HepG2 (cell line): Measurements from ENCODE around the gene OR4C6. TPM values are rescaled to one million over a fixed set of nuclear protein-coding genes. Genes with fewer than 3 reads are reported as not detected.

ENCODE experiments used
- ATAC-seq: fragments of 200-7000 bp; cut with Tn5 transposase; 3 replicates; pipeline ENCODE4 v1.9.1; 2020; ENCODE audit warnings: mild to moderate bottlenecking, moderate library complexity
- BruUV-seq: library from RNA; stranded (reverse); fragments of 400-500 nt; replicated peaks from 2 replicates; lab custom pipeline; 2021; lab: Mats Ljungman, UMichigan
- CTCF ChIA-PET: fragments of 300-600 bp; formaldehyde crosslinking; extraction: SDS; loops from one replicate; lab custom pipeline; 2021; ENCODE audit warnings: low total read pairs, inconsistent platforms, low intra/inter-chr PET ratio; lab: Yijun Ruan, JAX
- POLR2A ChIA-PET: fragments of 350-600 bp; sonication (Branson Sonifier 250); formaldehyde crosslinking; loops from one replicate; lab custom pipeline; 2020; ENCODE audit warnings: antibody characterized with exemption, inconsistent platforms; lab: Yijun Ruan, JAX
- DNase-seq: peaks from one replicate; pipeline ENCODE4 v3.0.0-alpha.2; 2015; ENCODE audit warnings: low spot score
- FAIRE-seq: peaks from 3 replicates; lab custom pipeline; 2011; peaks lifted over from hg19 to GRCh38; lab: Jason Lieb, UNC
- H2AFZ ChIP-seq: one replicate; pipeline ENCODE4 v1.6.1; 2011; ENCODE audit warnings: low read length, inconsistent platforms
- H3K27ac ChIP-seq: fragments of 300-600 bp; 3 replicates; pipeline ENCODE4 v1.8.0; 2011; ENCODE audit warnings: mixed run types, mild to moderate bottlenecking, mixed read lengths, low read length, inconsistent platforms; ENCODE audit not compliant: insufficient read depth; ENCODE audit errors: extremely low read length
- H3K27me3 ChIP-seq, 2 experiments: fragments of 200-600 bp in 1 of 2; 2 replicates in 1 of 2; 3 replicates in 1 of 2; pipeline versions ENCODE4 v1.6.0 to v1.8.0; 2011; ENCODE audit warnings: low read length in 2 of 2, mild to moderate bottlenecking in 2 of 2, moderate library complexity in 2 of 2, inconsistent platforms in 1 of 2; ENCODE audit not compliant: insufficient read depth in 2 of 2, control insufficient read depth in 1 of 2
- H3K36me3 ChIP-seq, 2 experiments: fragments of 200-600 bp in 1 of 2; replicated peaks in 1 of 2; 2 replicates in 1 of 2; 3 replicates in 1 of 2; pipeline versions ENCODE4 v1.5.1 to v1.8.0; 2011; ENCODE audit warnings: low read length in 2 of 2, inconsistent platforms in 1 of 2; ENCODE audit not compliant: insufficient read depth in 2 of 2, control insufficient read depth in 1 of 2
- H3K4me1 ChIP-seq: 2 replicates; pipeline ENCODE4 v1.5.1; 2012; ENCODE audit warnings: low read length, inconsistent platforms; ENCODE audit not compliant: insufficient read depth
- H3K4me2 ChIP-seq: 2 replicates; pipeline ENCODE4 v1.6.0; 2011; ENCODE audit warnings: low read depth, low read length, inconsistent platforms
- H3K4me3 ChIP-seq, 3 experiments: fragments of 200-600 bp in 1 of 3; sonication (generic), shearing (Covaris generic) in 1 of 3; replicated peaks in 1 of 3; 2 replicates each; pipeline ENCODE4 v1.5.1; 2011 to 2016; ENCODE audit warnings: low read length in 3 of 3, inconsistent platforms in 2 of 3, low read depth in 2 of 3, mild to moderate bottlenecking in 2 of 3, control low read depth in 1 of 3, mixed read lengths in 1 of 3; ENCODE audit not compliant: insufficient read depth in 1 of 3
- H3K79me2 ChIP-seq: one replicate; pipeline ENCODE4 v1.6.1; 2011; ENCODE audit warnings: low read length, inconsistent platforms; ENCODE audit not compliant: insufficient read depth
- H3K9ac ChIP-seq: 2 replicates; pipeline ENCODE4 v1.6.0; 2011; ENCODE audit warnings: mild to moderate bottlenecking, low read depth, low read length, inconsistent platforms; ENCODE audit not compliant: insufficient read depth
- H3K9me3 ChIP-seq: 2 replicates; pipeline ENCODE4 v1.5.1; 2012; ENCODE audit warnings: mild to moderate bottlenecking, low read length
- H4K20me1 ChIP-seq: 2 replicates; pipeline ENCODE4 v1.6.0; 2011; ENCODE audit warnings: inconsistent platforms, mild to moderate bottlenecking, low read length, moderate library complexity; ENCODE audit not compliant: insufficient read depth
- CAMTA2 ChIP-seq: sonication (generic); formaldehyde crosslinking; IDR thresholded peaks from 2 replicates; pipeline ENCODE4 v1.4.0; 2020; ENCODE audit warnings: mild to moderate bottlenecking, missing genetic modification reagents, borderline replicate concordance
- CEBPG ChIP-seq: IDR thresholded peaks from 2 replicates; pipeline ENCODE4 v1.6.1; 2016
- FOXM1 ChIP-seq: sonication (generic); formaldehyde crosslinking; IDR thresholded peaks from 2 replicates; pipeline ENCODE4 v1.5.0; 2020; ENCODE audit warnings: missing genetic modification reagents
- GATAD2A ChIP-seq: IDR thresholded peaks from 2 replicates; pipeline ENCODE4 v1.6.1; 2016
- NCOR1 ChIP-seq: fragments of 200-600 bp; sonication (generic); IDR thresholded peaks from 2 replicates; pipeline ENCODE4 v1.7.0; 2017; ENCODE audit warnings: antibody characterized with exemption, low read length, borderline replicate concordance
- PRMT3 ChIP-seq: sonication (generic); formaldehyde crosslinking; IDR thresholded peaks from 2 replicates; pipeline ENCODE4 v1.8.1; 2022; ENCODE audit warnings: low read depth, mild to moderate bottlenecking, moderate library complexity, missing genetic modification reagents, borderline replicate concordance
- SNRNP70 ChIP-seq: fragments of 200-400 bp; formaldehyde crosslinking; IDR thresholded peaks from 2 replicates; pipeline ENCODE4 v1.6.1; 2017; ENCODE audit warnings: mild to moderate bottlenecking, low read depth, low read length, moderate library complexity
- XRCC5 ChIP-seq: fragments of 200-400 bp; formaldehyde crosslinking; optimal IDR thresholded peaks from 2 replicates; pipeline ENCODE3; 2017; ENCODE audit warnings: mild to moderate bottlenecking, low read length
- ZFP82 ChIP-seq: sonication (generic); formaldehyde crosslinking; IDR thresholded peaks from 2 replicates; pipeline ENCODE4 v1.5.1; 2020; ENCODE audit warnings: mild to moderate bottlenecking, missing genetic modification reagents, borderline replicate concordance
- ZNF543 ChIP-seq: sonication (generic); formaldehyde crosslinking; IDR thresholded peaks from 2 replicates; pipeline ENCODE4 v1.4.0; 2020; ENCODE audit warnings: mild to moderate bottlenecking, missing genetic modification reagents
- ZNF7 ChIP-seq: IDR thresholded peaks from 2 replicates; pipeline ENCODE4 v1.6.1; 2016; ENCODE audit warnings: missing biosample characterization, missing genetic modification reagents
- WGBS: methylation state at CpG from one replicate; pipeline ENCODE4 v1.1.6; 2017; ENCODE audit warnings: low lambda C conversion rate; 5-methylcytosine and 5-hydroxymethylcytosine counted together
- in situ Hi-C: cut with HindIII; loops from 2 replicates; pipeline ENCODE4 v1.10.0; 2017; ENCODE audit warnings: low pct_unique_long_range_greater_than_20kb; ENCODE audit not compliant: extremely low pct_ligation_motif_present
- intact Hi-C: fragments of 100-400 bp; cut with micrococcal nuclease; formaldehyde crosslinking; loops from one replicate; pipeline ENCODE4 v1.10.0; 2022; ENCODE audit not compliant: unreplicated experiment
- polyA plus RNA-seq, 8 experiments: library from polyadenylated mRNA; depleted of rRNA in 3 of 8; stranded (reverse) in 7 of 8; unstranded in 1 of 8; fragments of >200 nt; fragmentation: Illumina TruSeq in 4 of 8; extraction: Trizol in 4 of 8; gene quantifications; 2 replicates each; pipeline versions ENCODE4 v1.2.1 to v1.2.3, GENCODE V29; 2011 to 2016; ENCODE audit warnings: low read depth in 4 of 8, missing spikeins in 1 of 8, mixed read lengths in 1 of 8; ENCODE audit not compliant: insufficient read depth in 1 of 8
- total RNA-seq, 5 experiments: library from RNA; depleted of rRNA; stranded (reverse); fragments of >200 nt; fragmentation: Illumina TruSeq; extraction: Trizol; gene quantifications; 2 replicates each; pipeline ENCODE4 v1.2.3, GENCODE V29; 2016; ENCODE audit warnings: low read depth in 1 of 5
- TF ChIP-seq, protein P1 (sequence below): IDR thresholded peaks from 2 replicates; pipeline ENCODE4 v1.6.1; 2016; ENCODE audit warnings: low read depth, control low read depth
- TF ChIP-seq, protein P2 (sequence below): sonication (generic); formaldehyde crosslinking; IDR thresholded peaks from 2 replicates; pipeline ENCODE4 v1.4.0; 2020; ENCODE audit warnings: missing genetic modification reagents, mild to moderate bottlenecking, borderline replicate concordance
- TF ChIP-seq, protein P3 (sequence below): sonication (generic); formaldehyde crosslinking; IDR thresholded peaks from 2 replicates; pipeline ENCODE4 v1.4.0; 2020; ENCODE audit warnings: low read depth, missing genetic modification reagents

The OR4C6 gene
- total and polyA plus RNA-seq, 2 of the 13 experiments (the other 11 are each of a cell fraction or from before 2014, with no cell fraction given), result not detected

DNA sequence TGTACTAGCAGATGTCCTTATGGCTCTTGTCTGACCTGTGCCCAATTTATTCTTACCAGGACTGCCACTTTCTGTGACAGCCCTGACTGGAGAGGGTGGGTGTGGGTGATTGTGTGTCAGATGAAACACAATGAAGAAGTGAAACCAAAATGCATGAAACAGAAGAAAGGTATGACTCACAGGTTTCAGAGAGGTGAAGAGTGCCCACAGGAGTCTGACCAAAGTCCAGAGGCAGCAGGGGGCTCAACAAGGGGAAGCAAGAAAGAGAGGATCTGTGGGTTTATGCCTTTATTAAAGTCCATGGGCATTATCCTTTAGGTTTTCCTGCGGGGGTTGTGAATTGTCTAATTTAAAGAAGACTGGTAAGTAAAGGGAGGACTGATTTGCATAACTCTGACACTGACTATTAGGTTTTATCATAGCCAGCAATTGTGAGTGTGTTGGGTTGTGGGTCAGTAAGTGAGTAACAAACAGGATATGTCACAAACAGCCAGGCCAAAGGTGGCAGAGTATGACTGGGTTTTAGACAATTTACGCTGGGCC is 3.9 kb upstream of the OR4C6 start:
- Histone ChIP-seq H3K4me1 (no peaks in the 10 kb centered on the region), H3K4me2 (no peak overlapping the region), H3K79me2 (no peaks in the 10 kb centered on the region), H4K20me1 (no peaks in the 10 kb centered on the region), H3K9me3 (peaks cover 21% of the 10 kb centered on the region), H3K36me3 (no peaks in the 10 kb centered on the region), H3K4me3 (no peak overlapping the region), H2AFZ (no peak overlapping the region), H3K27me3 (no peaks in the 10 kb centered on the region), H3K27ac (no peak overlapping the region), H3K9ac (no peak overlapping the region)
- FAIRE-seq (no peak), ATAC-seq (no peak), DNase-seq (no peak)
- in situ Hi-C loops, result no loop called here
- ChIA-PET POLR2A (no interaction called here), CTCF (no interaction called here)
- WGBS, result 0% methylated on average over 2 of the region's 2 CpGs
- BruUV-seq, result no TSS peak
- TF ChIP-seq CAMTA2 (CRISPR knock-in tag) (no peak), FOXM1 (CRISPR knock-in tag) (no peak), XRCC5 (no peak), NCOR1 (no peak), ZFP82 (no peak), ZNF543 (CRISPR knock-in tag) (no peak)
- TF ChIP-seq, protein P1, sequence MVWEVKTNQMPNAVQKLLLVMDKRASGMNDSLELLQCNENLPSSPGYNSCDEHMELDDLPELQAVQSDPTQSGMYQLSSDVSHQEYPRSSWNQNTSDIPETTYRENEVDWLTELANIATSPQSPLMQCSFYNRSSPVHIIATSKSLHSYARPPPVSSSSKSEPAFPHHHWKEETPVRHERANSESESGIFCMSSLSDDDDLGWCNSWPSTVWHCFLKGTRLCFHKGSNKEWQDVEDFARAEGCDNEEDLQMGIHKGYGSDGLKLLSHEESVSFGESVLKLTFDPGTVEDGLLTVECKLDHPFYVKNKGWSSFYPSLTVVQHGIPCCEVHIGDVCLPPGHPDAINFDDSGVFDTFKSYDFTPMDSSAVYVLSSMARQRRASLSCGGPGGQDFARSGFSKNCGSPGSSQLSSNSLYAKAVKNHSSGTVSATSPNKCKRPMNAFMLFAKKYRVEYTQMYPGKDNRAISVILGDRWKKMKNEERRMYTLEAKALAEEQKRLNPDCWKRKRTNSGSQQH (CRISPR knock-in tag), result no peak
- intact Hi-C loops, result no loop called here

DNA sequence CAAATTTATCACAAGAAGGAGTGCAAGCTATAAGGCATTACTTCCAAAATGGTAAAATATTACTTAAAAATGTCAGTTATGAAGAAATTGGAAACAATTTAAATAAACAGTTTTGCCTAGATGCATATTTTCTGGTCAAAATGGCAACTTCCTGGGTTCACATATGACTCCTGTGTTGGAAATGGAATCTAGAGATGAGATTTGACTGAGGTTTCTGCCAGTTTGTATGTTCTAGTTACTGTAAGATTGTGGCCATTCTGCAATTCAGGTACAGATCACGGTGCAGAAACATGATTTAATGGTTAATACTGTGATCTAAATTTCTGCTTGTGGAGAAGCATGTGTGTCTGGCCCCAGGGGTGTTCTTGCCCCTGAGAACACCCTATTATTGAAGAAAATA is 3.4 kb upstream of the OR4C6 start:
- Histone ChIP-seq H3K9me3 (peaks cover 24% of the 10 kb centered on the region), H3K9ac (no peak overlapping the region), H3K27me3 (no peaks in the 10 kb centered on the region), H3K27ac (no peak overlapping the region), H3K4me3 (no peak overlapping the region), H3K36me3 (no peaks in the 10 kb centered on the region), H3K79me2 (no peaks in the 10 kb centered on the region), H2AFZ (no peak overlapping the region), H3K4me2 (no peak overlapping the region), H4K20me1 (no peaks in the 10 kb centered on the region), H3K4me1 (no peaks in the 10 kb centered on the region)
- POLR2A ChIA-PET, result no interaction called here
- in situ Hi-C loops, result no loop called here
- ATAC-seq (no peak), FAIRE-seq (no peak), DNase-seq (no peak)
- CTCF ChIA-PET, result no interaction called here
- no TSS peak for BruUV-seq
- 20% methylated on average over 1 of the region's 1 CpG for WGBS
- intact Hi-C loops, result no loop called here
- TF ChIP-seq PRMT3 (CRISPR knock-in tag) (no peak), GATAD2A (CRISPR knock-in tag) (no peak), CEBPG (no peak), ZNF7 (CRISPR knock-in tag) (no peak), SNRNP70 (no peak)
- TF ChIP-seq, protein P2, sequence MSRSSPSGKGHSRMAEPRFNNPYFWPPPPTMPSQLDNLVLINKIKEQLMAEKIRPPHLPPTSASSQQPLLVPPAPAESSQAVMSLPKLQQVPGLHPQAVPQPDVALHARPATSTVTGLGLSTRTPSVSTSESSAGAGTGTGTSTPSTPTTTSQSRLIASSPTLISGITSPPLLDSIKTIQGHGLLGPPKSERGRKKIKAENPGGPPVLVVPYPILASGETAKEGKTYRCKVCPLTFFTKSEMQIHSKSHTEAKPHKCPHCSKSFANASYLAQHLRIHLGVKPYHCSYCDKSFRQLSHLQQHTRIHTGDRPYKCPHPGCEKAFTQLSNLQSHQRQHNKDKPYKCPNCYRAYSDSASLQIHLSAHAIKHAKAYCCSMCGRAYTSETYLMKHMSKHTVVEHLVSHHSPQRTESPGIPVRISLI (CRISPR knock-in tag), result no peak
- TF ChIP-seq, protein P3, sequence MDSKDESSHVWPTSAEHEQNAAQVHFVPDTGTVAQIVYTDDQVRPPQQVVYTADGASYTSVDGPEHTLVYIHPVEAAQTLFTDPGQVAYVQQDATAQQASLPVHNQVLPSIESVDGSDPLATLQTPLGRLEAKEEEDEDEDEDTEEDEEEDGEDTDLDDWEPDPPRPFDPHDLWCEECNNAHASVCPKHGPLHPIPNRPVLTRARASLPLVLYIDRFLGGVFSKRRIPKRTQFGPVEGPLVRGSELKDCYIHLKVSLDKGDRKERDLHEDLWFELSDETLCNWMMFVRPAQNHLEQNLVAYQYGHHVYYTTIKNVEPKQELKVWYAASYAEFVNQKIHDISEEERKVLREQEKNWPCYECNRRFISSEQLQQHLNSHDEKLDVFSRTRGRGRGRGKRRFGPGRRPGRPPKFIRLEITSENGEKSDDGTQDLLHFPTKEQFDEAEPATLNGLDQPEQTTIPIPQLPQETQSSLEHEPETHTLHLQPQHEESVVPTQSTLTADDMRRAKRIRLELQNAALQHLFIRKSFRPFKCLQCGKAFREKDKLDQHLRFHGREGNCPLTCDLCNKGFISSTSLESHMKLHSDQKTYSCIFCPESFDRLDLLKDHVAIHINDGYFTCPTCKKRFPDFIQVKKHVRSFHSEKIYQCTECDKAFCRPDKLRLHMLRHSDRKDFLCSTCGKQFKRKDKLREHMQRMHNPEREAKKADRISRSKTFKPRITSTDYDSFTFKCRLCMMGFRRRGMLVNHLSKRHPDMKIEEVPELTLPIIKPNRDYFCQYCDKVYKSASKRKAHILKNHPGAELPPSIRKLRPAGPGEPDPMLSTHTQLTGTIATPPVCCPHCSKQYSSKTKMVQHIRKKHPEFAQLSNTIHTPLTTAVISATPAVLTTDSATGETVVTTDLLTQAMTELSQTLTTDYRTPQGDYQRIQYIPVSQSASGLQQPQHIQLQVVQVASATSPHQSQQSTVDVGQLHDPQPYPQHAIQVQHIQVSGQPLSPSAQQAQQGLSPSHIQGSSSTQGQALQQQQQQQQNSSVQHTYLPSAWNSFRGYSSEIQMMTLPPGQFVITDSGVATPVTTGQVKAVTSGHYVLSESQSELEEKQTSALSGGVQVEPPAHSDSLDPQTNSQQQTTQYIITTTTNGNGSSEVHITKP (CRISPR knock-in tag), result no peak
